OCI-M1 (cell line): ENCODE results near the gene MLLT10.
"Not testable (repeated sequence)": the region's sequence is repeated elsewhere in the genome, so short reads cannot be mapped to it uniquely, and the experiment has no call there.

ENCODE experiments used
- DNase-seq: peaks from one replicate; lab custom pipeline; 2025; lab: John Stamatoyannopoulos, UW

Gene MLLT10

DNA sequence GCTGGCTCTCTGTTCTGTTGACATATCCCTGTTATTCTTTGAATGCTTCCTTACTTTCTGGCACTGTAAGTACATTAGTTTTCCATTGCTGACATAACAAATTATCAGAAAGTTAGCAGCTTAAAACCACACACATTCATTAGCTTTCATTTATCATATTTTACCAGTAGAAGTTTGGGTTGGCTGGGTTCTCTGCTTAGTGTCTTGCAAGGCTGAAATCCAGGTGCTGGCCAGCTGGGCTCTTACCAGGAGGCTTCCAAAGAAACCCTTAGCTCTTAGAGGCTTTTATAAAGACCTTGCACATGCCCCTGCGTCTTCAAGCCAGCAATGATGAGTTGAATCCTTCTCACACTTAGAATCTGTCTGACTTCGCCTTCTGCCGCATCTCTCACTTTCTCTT is 160.6 kb downstream of the MLLT10 start:
- no peak for DNase-seq

GRCh38 chr10:21696302-21696701 is 162.3 kb downstream of the MLLT10 start:
- DNase-seq = no peak

DNA sequence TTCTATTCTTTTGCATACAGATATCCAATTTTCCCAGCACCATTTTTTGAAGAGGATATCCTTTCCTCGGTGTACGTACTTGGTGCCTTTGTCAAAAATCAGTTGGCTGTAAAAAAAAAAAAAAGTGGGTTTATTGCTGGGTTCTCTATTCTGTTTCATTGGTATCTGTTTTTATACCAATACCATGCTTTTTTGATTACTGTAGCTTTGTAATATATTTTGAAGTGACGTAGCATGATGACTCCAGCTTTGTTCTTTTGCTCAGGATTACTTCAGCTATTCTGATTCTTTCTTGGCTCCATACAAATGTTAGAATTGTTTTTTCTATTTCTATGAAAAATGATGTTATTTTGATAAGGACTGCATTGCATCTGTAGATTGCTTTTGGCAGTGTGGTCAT is 165.5 kb downstream of the MLLT10 start:
- DNase-seq = no peak

GRCh38 chr10:21700474-21700873 is 166.4 kb downstream of the MLLT10 start:
- DNase-seq = peak; percentile 35

- peak; percentile 81 for DNase-seq
Measured at GRCh38 chr10:21702633-21703111, 168.6 kb downstream of the MLLT10 start.

GRCh38 chr10:21705142-21705827 is 171.3 kb downstream of the MLLT10 start:
- DNase-seq = no peak

DNA sequence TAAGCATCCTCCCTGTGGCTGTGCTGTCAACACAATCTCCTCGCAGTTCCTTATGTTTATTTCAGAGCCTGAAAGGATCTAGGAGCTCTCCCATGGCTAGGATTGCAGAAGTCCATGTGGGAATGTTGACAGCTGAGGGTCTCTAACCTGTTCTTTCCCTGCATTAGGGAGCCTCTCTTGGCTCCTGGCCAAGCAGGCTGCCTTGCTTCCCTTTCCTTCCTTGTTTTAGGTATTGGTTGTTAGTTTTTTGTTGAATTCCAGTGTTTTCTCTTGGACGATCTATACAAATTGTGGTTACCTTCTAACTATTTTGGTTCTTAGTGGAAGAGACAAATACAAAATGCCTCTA is 171.8 kb downstream of the MLLT10 start:
- DNase-seq = no peak

- no peak for DNase-seq
Measured at GRCh38 chr10:21707498-21707897, 173.5 kb downstream of the MLLT10 start.

DNA sequence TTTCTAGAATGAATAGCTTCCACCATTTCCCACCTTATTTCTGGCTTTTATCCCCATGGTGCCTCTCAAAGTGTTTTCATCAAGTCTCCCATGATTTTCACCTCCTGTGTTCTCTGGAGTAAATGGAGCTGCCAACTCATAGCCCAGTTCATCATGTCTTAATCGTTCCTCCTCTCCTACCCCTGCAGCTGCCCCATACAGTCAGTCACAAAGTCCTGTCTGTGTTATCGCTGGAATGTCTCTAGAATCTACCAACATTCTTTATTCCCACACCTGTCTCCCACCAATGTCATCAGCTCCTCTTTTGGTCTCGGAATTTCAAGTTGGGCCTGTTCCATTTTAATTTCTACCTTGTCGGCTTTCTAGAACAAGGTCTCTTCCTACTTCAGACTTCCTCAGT is 178.9 kb downstream of the MLLT10 start:
- DNase-seq = no peak

DNA sequence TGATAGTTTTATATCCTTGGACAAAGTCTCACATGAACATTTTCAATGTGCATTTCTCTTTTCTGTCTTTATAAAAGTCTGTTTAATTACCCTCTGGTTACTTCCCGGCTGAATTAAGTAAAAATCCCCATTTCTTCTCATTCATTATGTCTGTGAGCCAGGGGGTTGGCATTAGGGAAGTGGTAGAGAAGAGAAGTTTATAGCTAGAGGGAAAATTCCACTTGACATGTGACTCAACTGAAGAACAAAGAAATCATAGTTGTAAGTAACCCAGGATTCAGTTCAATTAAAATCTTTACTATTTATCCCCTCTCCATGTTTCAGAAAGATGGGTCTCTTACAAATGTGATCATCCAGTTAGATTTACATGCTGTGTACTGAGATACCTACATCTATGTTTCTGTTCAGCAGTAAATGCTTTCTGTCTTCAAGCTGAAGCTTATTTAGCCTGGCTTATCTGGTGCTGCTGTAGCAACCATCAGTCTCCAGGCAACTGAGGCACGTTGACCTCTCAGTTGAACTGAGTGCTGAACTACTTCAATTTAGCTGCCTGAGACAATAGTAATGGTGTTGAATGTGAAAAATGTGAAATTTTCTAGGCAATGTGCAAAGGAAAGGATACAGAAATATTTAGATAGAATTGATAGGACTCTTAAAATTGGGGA is 181.6 kb downstream of the MLLT10 start:
- DNase-seq = peak; percentile 65

DNA sequence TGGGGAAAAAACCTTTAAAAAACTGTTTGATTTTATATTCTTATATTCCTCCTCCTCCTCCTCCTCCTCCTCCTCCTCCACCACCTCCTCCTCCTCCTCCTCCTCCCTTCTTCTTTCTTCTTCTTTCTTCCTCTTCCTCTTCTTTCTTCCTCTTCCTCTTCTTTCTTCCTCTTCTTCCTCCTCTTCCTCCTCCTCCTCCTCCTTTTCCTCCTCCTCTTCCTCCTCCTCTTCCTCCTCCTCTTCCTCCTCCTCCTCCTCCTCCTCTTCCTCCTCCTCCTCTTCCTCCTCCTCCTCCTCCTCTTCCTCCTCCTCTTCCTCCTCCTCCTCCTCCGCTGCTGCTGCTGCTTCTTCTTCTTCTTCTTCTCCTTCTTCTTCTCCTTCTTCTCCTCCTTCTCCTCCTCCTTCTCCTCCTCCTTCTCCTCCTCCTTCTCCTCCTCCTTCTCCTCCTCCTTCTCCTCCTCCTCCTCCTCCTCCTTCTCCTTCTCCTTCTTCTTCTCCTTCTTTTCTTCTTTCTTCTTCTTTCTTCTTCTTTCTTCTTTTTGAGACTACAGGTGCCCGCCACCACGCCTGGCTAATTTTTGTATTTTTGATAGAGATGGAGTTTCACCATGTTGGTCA is 183.5 kb downstream of the MLLT10 start:
- DNase-seq = not testable (repeated sequence)

DNA sequence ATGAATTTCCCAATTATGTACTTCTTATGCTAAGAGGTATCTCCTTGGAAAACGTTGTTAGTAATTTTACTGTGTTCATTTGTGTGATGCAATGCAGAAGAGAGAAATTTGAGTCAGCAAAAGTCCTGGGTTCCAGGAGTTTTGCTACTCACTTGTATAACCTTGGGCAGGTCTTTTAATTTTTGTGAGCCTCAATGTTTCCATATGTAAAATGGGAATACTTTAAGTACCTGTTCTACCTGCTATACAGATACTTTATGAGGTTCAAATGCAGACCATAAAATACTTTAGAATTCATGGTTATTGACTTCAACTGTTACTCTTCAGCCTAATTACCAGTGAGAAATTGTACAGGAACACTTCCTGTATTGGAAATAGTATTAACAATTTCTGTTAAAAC is 185.5 kb downstream of the MLLT10 start:
- no peak for DNase-seq

- DNase-seq = peak; percentile 5
Measured at GRCh38 chr10:21720090-21720489, 186.1 kb downstream of the MLLT10 start.

- DNase-seq = no peak
Measured at GRCh38 chr10:21721000-21721665, 187.1 kb downstream of the MLLT10 start.

GRCh38 chr10:21722209-21722608 is 188.2 kb downstream of the MLLT10 start:
- DNase-seq = peak; percentile 21

GRCh38 chr10:21724020-21724589 is 190.1 kb downstream of the MLLT10 start:
- peak; percentile 87 for DNase-seq

- peak; percentile 99 for DNase-seq
Measured at GRCh38 chr10:21724687-21725367, 190.8 kb downstream of the MLLT10 start.

DNA sequence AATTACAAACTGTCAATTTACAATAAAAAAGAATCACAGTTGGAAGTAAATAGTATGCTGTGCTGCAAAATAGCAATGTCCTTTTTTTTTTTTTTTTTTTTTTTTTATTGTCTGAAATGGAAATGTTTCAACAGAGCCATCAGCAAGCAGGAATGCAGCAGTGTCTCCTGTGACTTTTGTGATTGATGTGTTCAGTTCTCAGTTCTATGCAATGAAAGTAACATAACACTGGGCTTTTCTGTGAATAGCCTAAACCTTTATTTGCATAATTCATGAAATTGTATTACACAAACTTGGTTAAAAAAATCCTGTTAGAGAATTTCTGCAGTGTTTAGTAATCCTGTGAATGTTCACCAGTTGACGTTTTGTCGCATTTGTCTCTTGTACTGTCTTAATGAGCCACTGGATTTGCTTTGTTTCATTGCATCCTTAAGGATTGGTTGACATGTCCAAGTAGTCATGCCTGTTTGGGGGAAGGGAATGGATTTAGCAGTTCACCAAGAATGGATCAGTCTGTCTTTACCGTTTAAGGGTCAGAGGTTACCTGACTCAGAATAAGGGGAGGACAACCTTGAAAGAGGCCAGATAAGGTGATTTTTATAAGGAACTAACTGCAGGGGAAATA is 192.7 kb downstream of the MLLT10 start:
- no peak for DNase-seq

GRCh38 chr10:21727452-21728168 is 193.6 kb downstream of the MLLT10 start:
- DNase-seq = no peak

DNA sequence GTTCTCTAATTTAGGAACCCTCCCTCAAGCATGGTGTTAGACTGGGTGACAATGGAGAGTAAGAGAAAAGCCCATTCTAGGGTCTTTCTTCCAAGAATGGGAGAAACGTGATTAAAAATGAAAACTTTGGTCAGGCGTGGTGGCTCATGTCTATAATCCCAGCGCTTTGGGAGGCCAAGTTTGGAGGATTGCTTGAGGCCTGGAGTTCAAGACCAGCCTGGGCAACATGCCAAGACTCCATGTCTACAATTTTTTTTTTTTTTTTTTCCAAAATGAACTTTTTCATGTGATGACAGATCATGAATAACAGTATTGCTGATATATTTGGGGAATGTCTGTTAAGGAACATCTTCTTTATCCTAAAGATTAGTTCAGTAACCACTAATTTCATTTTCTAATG is 194.6 kb downstream of the MLLT10 start:
- DNase-seq = no peak
